Stimulated activated CD8-positive, alpha-beta memory T cell treated with anti-CD3 and anti-CD28 coated beads, Interleukin-15, amount 100 ng/mL, for 4 hours (primary cell): Measurements from ENCODE around the gene ALG5.
A peak's percentile ranks its signal among the peaks of the same experiment; 100 is the strongest.

Source experiments
- DNase-seq, 2 donors: peaks; one replicate each; pipeline ENCODE4 v3.0.0-alpha.2; 2020; ENCODE audit warnings: low read depth in 2 of 2

ALG5 gene, protein sequence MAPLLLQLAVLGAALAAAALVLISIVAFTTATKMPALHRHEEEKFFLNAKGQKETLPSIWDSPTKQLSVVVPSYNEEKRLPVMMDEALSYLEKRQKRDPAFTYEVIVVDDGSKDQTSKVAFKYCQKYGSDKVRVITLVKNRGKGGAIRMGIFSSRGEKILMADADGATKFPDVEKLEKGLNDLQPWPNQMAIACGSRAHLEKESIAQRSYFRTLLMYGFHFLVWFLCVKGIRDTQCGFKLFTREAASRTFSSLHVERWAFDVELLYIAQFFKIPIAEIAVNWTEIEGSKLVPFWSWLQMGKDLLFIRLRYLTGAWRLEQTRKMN

DNA sequence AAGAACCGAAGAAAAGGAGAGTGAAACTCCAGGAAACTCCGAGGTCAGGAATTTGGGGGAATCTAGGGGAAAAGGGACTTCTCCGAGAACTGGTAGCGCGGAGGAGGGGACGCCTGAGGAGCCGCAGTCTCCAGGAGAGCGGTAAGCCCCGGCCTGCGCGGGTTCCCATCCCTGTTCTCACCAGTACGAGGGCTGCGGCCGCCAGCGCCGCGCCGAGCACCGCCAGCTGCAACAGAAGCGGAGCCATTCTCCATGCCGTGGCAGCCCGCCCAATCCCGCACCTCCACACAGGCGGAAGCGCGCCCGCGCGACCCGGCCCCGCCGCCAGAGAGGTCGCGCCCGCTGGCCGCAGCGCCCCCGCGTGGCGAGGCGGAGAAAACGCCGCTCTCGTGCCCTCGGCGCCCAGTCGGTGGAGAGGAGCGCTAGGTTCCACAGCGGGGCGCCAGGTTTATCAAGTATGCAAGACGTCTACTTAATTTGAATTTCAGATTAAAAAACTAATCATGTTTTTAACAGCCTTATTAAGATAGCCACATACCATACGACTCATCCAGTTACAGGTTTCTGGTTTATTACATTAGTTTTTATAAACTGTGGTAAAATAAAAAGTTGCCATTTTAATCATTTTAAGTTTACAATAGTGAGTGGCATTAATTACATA lies at the start of gene ALG5:
Gene ALG5 (minus strand): TSS at position 287 of the 661 bp plus-strand sequence. CDS start 40 bp downstream, at position 247.
- DNase-seq = peak; percentile 81 to 88

DNA sequence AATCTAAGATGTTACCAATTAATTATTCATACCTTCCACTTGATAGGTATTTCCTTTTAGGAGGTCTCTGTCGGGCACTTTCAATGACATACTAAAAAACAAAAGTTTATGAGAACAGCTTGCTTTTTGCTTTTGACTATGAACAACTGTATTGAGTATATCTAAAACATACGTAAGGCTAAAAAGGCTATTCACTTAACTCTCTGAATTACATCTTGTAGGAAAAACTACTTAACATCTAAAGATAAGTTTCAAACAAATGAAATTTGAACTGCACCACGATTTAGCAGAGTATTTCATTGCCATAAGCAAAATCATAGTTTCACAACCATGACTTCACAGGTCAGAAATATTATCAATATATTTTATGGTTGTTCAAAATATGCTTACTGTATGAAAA lies 48.7 kb upstream of the ALG5 start:
- DNase-seq = no peak

DNA sequence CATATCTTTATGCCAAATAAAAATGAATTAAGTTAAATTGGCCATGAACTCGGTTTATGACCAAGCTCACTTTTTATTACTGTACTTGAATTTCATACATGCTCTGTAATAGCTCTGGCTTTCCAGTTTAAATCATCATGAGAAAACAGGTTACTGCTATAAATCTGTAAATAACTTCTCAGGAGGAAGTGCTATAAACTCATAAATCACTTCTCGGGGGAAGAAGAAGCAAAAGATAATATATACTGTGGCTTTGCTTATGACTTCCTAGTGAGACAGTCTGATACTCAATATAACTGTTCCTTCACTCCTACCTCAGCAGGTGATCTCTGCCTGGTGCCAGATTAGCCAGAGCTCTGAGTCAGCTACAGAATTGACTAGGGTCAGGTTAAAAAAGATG lies 47.9 kb upstream of the ALG5 start:
- DNase-seq = no peak

DNA sequence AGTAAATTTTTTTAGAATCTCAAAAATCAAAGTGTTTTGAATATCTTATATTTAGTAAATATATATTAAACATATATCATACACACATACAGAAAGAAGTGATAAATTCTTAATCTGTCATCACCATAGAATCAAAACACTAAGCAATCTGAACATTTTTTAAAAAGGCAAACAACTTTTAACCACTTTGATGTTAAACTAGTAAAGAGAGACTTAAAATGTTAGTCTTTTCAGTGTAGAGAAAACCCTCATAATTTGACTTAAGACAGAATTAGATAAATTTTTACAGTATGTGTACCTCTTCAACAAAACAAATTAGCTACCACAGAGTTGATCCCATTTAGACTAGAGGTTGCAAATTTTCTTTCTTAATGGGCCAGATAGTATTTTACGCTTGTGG lies 46.9 kb upstream of the ALG5 start:
- DNase-seq = no peak

DNA sequence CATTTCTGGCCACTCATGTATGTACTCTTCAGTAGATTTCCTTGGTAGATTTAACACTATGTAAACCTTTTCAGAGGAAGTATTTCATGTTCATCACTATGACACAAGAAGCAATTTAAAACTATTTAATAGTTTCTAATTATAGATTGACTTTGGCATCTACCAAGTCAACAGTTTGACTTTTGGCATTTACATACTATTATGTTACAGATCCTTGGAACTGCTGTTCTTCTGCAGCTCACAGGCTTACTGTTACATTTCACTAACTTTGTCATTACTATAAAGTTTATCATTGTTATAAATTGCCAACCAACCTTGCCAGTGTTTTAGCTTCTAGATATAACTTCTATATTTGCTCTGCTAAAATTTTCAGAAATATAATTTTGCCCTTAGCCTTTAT lies 41.6 kb upstream of the ALG5 start:
- DNase-seq = no peak

DNA sequence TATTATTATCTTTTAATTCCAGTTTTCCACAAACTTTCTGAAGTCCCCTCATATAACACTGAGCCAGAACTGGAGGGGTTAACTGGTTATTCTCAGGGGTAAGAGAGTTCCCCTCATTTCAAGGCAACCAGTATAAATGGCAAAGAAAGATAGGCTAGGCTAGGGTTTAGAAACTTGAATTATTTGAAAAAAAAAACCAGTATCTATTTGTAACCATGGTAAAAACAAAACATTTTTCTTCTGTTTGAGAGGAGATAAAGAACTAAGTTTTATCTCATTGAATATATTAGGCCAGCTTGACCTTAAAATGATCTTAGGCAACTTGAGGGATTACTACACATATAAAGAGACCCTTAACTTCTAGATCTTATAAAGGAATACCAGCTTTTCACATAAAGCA lies 40.8 kb upstream of the ALG5 start:
- no peak for DNase-seq

DNA sequence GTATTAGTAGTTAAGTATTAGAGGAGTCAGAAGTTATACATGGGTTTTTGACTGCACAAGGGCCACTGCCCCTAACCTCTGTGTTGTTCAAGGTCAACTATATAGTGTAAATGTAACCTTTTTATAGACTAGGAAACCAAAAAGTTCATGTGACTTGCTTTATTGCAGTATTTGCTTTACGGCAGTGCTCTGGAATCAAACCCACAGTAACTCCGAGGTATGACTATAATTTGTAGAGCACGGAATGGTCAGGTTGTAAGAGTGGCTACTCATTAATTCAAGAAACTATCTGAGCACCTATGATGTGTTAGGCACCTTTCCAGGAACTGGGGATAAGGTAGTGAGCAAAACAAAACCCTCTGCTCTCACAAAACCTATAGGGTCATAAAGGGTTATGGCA lies 38.1 kb upstream of the ALG5 start:
- no peak for DNase-seq

DNA sequence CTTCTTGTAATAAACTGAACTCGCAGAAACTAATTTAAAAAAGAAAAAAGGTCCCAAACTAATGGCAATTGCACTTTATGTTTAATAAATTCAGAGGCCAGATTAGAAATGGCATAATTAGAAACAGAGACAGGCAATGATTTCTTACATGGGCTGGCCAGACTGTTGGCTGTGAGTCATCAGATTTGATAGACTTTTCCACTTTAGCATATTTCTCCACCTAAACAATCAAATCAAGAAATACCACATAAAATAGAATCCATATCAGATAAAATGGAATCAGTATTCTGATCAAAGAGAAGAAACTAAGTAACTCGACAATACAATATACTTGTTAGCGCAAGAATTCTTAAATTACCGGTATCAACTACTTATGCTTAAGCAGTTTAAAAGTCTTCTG lies 30.5 kb upstream of the ALG5 start:
- DNase-seq = no peak

DNA sequence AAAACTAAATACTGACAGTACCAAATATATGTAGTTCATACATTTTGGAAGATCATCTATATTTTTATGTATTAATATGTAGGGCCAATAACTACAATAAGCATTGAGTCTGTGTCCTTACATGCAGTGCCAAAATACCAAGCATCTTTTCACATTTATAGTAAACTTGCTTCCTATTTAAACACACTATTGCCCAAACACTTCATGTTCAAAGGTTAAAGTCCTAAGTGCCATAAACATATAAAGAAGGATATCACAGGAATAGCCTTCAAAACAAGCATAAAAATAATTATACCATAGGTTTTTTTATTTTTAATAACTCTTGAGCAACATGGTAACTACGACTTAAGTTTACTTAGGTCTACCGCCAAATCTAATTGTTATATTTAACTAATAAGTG lies 28.5 kb upstream of the ALG5 start:
- no peak for DNase-seq

DNA sequence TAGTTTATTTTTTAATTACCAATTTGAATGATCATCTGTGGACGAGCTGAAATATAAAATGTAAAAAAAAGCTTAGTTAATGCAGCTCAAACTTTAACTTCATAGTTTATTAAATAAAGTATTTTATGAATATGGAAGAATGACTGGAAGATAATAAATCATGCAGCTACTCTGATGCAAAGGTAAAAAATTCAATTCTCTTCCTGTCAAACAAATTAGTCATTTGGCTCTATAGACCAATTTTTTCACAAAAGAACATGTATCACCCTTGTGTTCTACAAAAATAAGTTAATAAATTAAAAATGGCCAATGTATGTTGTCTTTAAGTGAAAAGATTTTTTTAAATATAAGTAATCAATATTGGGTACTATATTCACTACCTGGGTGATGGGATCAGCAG lies 27.6 kb upstream of the ALG5 start:
- DNase-seq = no peak

DNA sequence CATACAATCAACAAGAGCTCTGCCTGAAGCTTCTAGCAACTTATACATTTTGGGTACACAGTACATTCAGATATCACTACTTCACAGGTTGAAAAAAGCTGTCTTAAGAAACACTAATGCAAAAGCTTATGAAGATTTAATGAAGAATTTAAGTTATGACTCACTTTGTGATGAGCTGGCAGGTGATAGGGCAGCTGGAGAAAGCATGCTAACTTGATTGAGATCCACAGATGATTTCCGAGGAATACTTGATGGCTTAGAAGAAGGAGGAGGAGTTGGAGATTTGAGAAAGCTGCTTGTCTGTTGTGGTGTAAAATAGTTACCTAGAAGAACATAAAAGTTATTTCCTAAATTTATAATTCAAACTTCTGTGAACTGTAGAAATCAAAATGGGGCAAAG lies 24.7 kb upstream of the ALG5 start:
- no peak for DNase-seq

DNA sequence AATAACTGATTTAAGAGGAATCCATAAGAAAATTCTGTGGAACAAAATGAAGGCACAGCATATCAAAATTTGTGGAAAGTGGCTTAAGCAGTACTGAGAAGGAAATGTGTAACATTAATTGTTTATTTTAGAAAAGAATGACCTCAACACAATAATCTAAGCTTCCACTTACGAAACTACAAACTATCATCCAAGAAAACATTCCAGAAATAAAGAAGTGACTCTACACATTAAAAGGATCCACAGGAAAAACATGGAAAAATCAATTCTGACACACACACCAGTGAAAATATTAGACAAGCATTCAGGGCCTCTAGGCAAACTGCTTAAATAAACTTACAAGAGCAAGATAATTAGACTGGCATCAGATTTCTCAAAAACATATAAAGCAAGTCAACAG lies 15.5 kb upstream of the ALG5 start:
- DNase-seq = no peak

DNA sequence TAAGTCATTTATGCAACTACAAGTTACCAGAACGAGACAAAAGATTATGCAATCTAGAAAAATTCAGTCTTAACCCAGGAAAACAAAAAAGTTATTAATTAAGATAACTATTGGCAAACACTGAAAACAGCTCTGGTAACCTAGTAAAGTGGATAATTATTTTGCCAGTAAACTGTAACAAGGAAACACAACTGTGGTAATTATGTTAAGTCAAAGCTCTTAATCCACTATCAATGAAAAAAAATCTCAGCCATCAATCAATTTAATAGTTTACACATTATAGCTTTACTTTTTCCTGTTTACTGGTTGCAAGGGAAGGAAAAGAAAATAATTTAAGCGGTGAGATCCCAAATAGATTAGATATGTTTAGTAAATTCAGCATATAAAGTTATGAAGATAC lies 12.6 kb upstream of the ALG5 start:
- DNase-seq = no peak

DNA sequence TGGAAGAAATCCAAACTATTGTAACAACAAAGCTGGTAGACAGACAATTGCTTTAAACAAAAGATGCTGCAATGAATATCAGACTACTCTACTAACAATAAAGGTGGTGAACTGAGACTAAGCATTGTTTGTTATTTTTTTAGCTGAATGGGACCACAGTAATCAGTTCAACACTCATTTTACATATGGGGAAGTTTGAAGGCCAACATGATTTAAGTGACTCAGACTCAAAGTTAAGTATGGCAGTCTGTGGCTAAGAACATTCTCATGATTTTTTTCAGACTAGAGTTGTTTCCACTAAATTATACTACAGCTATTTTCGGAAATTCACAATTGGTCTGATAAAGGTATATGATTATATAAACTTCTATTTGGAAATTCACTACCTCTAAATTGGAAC lies 11.9 kb upstream of the ALG5 start:
- DNase-seq = no peak

DNA sequence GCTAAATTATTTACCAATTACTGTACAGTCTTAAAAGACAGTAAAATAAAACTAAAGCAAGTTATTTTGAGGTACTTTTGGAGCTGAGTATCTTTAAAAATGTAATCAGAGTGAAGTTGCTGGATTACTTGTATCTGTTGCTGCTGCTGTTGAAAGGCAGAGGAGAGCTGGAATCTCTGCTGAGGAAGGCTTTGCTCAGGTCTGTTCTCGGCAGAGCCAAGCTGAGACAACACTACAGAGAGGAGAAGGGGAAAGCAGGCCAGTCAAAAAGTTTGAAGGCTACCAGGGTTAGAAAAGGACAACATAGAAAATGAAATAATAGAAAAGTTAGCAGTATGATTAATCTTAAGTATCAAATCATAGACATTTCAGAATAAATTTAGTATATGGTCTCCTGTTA lies 11.3 kb upstream of the ALG5 start:
- no peak for DNase-seq

DNA sequence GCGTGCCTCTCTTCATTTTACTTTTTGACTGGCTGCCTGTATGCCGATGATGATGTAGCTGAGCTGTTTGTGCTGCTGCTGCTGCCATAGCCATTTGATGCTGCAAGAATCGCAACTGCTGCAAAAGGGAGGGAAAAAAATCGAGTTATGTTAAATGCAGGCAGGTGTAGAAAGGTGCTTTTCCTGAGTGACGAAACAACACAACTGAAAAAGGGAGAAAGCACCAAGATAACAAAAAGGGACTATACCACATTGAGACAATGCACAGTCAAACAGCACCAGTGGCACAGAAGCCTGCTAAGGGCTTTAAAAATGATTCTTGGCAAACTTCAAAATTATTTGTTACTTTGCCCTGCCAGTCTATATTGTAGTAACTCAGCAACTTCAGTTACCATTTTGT lies 10.6 kb upstream of the ALG5 start:
- no peak for DNase-seq

DNA sequence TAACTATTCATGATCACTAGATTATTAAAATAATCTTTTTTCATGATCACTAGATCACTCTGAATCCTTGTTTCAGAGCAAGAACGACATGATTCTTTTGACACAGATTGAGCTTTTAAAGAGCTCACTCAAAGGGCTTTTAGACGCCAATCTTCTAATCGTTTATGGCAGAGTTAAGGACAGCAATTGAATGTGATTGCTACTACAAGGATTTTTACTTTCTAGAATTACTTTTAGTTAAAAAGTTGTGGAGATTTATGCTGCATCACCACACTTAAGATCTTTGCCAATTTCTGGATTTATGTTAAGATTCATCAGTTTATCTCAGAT lies 2.7 kb upstream of the ALG5 start:
- DNase-seq = no peak

DNA sequence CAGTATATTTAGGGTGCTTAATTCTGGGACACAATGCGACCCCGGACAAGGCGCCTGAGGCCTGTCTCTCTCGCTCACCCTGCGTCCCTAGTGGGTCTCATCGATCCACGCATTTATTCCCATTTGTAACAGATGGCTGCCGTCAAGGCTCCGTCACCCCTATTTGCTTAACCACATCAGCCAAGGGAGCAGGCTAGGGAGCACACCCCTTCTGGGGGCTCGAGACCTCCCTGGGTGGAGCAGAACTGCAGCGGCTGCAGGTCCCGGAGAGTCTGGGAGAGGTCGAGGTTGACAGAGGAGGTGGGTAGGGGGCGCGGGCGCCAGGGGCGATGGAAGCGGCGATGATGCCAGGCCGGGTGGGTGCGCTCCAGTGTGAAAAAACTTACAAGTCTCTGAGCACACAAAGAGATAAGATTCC lies 507 bp downstream of the ALG5 start:
- no peak for DNase-seq

DNA sequence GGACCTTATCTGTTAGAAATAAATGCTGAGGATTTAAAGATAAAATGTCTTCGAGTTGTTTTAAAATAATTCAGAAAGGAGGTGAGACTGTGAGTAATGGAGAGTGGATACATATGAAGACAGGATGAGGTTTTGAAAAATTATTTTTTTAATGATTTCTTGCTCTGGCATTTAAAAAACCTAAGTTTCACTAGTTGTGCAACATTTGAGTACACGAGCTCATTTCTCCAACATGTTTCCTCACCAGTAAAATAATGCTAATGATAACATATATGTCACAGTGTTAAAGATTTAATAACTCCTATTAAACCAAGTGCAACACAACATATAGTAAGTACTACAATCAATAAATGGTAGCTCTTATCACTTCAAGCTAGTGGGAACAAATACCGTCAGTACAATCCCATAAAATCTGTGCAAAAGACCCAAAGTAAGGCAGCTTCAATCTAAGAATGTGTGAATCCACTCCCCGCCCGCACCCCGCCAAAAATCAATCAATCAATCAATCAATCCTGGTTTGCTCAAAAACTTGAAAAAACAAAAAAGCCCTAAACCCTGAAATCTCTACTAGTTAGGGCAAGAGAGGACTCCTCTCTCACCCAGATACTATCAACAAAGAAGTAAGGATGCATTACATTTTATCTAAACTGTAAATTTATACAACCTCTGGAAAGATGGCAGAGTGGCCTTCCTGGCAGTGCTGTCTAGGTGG lies 1.3 kb downstream of the ALG5 start:
- no peak for DNase-seq

DNA sequence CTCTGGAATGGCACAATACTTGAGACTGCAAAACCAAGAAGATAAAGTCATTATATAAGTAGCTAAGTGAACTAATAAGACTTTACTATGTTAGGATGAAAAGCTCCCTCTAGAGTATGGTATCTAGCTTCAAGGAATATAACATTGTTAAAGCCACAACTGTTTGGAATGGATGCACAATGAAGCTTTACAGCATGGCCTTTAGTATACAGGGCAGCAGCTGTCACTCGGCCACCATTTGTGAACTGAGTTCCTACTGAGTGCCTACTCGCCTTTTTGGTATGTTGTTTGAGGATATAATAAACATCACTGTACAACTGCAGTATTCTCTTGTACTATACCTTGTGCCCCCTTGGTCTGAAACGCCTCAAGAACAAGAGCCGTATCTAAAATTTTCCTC lies 6.8 kb downstream of the ALG5 start:
- no peak for DNase-seq

DNA sequence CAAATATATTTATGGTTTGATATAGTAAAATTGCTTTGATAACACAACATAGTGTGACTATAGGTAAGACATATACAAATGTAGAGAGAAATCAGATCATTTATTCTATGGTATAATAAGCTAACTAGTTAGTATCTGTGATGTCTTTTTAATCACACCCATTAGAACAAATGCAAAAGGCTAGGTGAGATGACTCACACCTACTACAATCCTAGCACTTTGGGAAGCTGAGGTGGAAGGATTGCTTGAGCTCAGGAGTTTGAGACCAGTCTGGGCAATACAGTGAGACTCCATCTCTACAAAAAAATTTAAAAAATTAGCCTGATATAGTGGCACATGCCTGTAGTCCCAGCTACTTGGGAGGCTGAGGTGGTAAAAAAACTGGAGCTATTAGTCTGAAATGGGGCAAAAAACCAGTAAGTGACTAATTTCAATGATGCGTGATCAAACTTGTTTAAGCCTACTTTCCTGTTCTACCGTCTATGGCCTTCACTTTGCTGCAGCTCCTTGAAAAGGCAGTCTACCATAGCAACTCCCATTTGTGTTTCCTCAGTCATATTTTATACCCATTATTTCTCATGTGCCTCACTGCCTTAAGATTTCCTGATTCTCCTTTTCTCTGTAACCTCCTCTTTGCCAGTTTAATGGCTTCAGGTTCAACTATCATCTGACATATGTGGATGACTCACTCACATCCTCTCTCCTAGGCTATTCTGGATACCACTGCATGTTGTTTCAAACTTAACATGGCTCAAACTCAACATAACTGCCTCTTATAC lies 12.5 kb downstream of the ALG5 start:
- no peak for DNase-seq

DNA sequence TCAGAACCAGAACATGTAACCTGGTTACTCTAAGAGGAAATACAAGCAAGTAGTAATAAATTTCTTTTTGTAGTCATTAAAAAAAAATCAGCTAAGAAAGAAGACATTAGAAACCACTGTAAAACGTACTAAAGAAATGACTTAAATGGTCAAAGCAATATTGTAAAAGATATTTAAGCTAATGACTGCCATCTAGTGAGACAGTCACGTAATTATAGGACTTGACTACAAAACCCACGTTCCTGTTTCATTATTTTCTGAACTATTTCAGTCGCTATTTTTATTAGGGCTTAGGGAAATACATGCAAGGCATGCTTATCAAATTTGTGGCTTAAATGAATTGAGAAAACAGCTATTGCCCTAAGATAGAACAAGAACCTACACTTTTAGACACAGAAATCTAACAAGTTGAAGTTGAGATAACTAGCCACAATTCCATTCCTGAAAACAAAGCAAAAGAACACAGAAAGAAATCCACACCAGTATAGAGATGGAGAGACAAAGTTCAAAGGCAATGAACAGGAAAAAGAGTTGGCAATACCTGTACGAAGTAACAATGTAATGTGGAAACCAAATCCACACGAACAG lies 17.9 kb downstream of the ALG5 start:
- no peak for DNase-seq
